ENCODE measurements around the gene MAPKAP1.
"Not testable (repeated sequence)": the region's sequence is repeated elsewhere in the genome, so short reads cannot be mapped to it uniquely, and the experiment has no call there.

The MAPKAP1 gene

GRCh38 chr9:125730168-125730567, 23.2 kb upstream of the MAPKAP1 start:
- no peak for DNase-seq

GRCh38 chr9:125726456-125727132, 19.6 kb upstream of the MAPKAP1 start:
- no peak for DNase-seq

GRCh38 chr9:125707472-125707804, 430 bp upstream of the MAPKAP1 start:
- no peak for DNase-seq

GRCh38 chr9:125705893-125706292, 1.1 kb downstream of the MAPKAP1 start:
- no peak for DNase-seq

- DNase-seq: no peak
These were observed 3.3 kb downstream of the MAPKAP1 start for GRCh38 chr9:125703662-125704061.

GRCh38 chr9:125701351-125701750, 5.7 kb downstream of the MAPKAP1 start:
- DNase-seq: no peak

- DNase-seq: no peak
These were observed 6.2 kb downstream of the MAPKAP1 start for GRCh38 chr9:125700791-125701190.

- no peak for DNase-seq
These were observed 7.1 kb downstream of the MAPKAP1 start for GRCh38 chr9:125699870-125700269.

GRCh38 chr9:125696106-125696647, 10.8 kb downstream of the MAPKAP1 start:
- no peak for DNase-seq

- not testable (repeated sequence) for DNase-seq
These were observed 11.5 kb downstream of the MAPKAP1 start for GRCh38 chr9:125695548-125695947.

GRCh38 chr9:125694478-125694877, 12.5 kb downstream of the MAPKAP1 start:
- no peak for DNase-seq

- DNase-seq: not testable (repeated sequence)
These were observed 13.5 kb downstream of the MAPKAP1 start for GRCh38 chr9:125693492-125693891.

- DNase-seq: no peak
These were observed 15.1 kb downstream of the MAPKAP1 start for GRCh38 chr9:125691869-125692268.

GRCh38 chr9:125690679-125691078, 16.3 kb downstream of the MAPKAP1 start:
- DNase-seq: no peak

GRCh38 chr9:125687163-125687863, 19.7 kb downstream of the MAPKAP1 start:
- no peak for DNase-seq

- DNase-seq: no peak
These were observed 21.8 kb downstream of the MAPKAP1 start for GRCh38 chr9:125685167-125685566.

GRCh38 chr9:125683486-125683885, 23.5 kb downstream of the MAPKAP1 start:
- DNase-seq: no peak

GRCh38 chr9:125682340-125682739, 24.7 kb downstream of the MAPKAP1 start:
- no peak for DNase-seq

- no peak for DNase-seq
These were observed 25.4 kb downstream of the MAPKAP1 start for GRCh38 chr9:125681657-125682056.

- no peak for DNase-seq
These were observed 25.9 kb downstream of the MAPKAP1 start for GRCh38 chr9:125681086-125681622.

GRCh38 chr9:125680445-125680844, 26.6 kb downstream of the MAPKAP1 start:
- DNase-seq: no peak

- no peak for DNase-seq
These were observed 27.3 kb downstream of the MAPKAP1 start for GRCh38 chr9:125679597-125680189.

All from NCI-H2029 treated with DMSO at 0.1 percent for 48 hours (cell line).